ENCODE measurements around the gene WASF2. TPM values are rescaled to one million over a fixed set of nuclear protein-coding genes. Genes with fewer than 3 reads are reported as not detected.

The WASF2 gene
- total and polyA plus RNA-seq, 2 of the 4 experiments (the other 2 are of a cell fraction): 7.9 to 45.4 TPM

GRCh38 chr1:27481994-27482620 lies 7.9 kb downstream of the WASF2 start:
- no peak overlapping the region for H4K91ac ChIP-seq (ENCODE audit: insufficient read depth, low read depth, low read length)
- CTCF ChIA-PET: interaction anchor here (1.6 to 1.8 kb wide), 2 partner anchors 66 to 87 kb away, joined by 4 to 6 read pairs; no protein-coding TSS in a partner anchor
- no CpG with 5 or more reads among the region's 2 CpGs for WGBS, 2 experiments (ENCODE audit: extremely low coverage in 2 of 2, insufficient read length in 1 of 2)
- no peak overlapping the region for H2BK20ac ChIP-seq (ENCODE audit: low read depth, low read length)
- H4K8ac ChIP-seq (ENCODE audit: low read depth in 2 of 2, low read length in 2 of 2): no peak overlapping the region
- H2AK9ac ChIP-seq (replicated peaks; ENCODE audit: low read depth, low read length, poor library complexity): no peak overlapping the region
- H2AFZ ChIP-seq (replicated peaks; ENCODE audit: low read length, poor library complexity): no peak overlapping the region
- H2BK5ac ChIP-seq (ENCODE audit: low read depth, low read length, poor library complexity, severe bottlenecking): peak overlapping the region; percentile 66
- intact Hi-C loops (cut with micrococcal nuclease) (no loop called here), in situ Hi-C loops (cut with MboI; ENCODE audit: low sequenced_read_pairs) (no loop called here), dilution Hi-C loops (cut with HindIII; ENCODE audit: low sequenced_read_pairs, unreplicated experiment) (no loop called here)
- DNase-seq (no peak), ATAC-seq (ENCODE audit: low read depth) (no peak)
- no peak overlapping the region for H3K4me2 ChIP-seq (ENCODE audit: low read depth, low read length)
- H3K56ac ChIP-seq (ENCODE audit: extremely low read depth, insufficient read depth, low read length): peak overlapping the region; percentile 10; the same call in 1 of the 2 replicates
- TF ChIP-seq, protein P1, sequence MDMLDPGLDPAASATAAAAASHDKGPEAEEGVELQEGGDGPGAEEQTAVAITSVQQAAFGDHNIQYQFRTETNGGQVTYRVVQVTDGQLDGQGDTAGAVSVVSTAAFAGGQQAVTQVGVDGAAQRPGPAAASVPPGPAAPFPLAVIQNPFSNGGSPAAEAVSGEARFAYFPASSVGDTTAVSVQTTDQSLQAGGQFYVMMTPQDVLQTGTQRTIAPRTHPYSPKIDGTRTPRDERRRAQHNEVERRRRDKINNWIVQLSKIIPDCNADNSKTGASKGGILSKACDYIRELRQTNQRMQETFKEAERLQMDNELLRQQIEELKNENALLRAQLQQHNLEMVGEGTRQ (IDR thresholded peaks at IDR 0.05; ENCODE audit: low read depth, low read length): no peak
- TF ChIP-seq FOS (IDR thresholded peaks at IDR 0.05; ENCODE audit: low read depth, low read length): no peak
- TF ChIP-seq MAFK (IDR thresholded peaks at IDR 0.05; ENCODE audit: low read depth, low read length): no peak
- TF ChIP-seq RFX5 (IDR thresholded peaks at IDR 0.05; ENCODE audit: low read depth, low read length): no peak
- no peak for TF ChIP-seq NFE2L2 (IDR thresholded peaks at IDR 0.05; ENCODE audit: low read depth, low read length)
- TF ChIP-seq CEBPB (IDR thresholded peaks at IDR 0.05; ENCODE audit: low read depth, low read length): no peak
- no peak for TF ChIP-seq RAD21 (IDR thresholded peaks at IDR 0.05; ENCODE audit: low read length)
- no peak for TF ChIP-seq SMC3 (IDR thresholded peaks at IDR 0.05; ENCODE audit: low read depth, low read length)
- TF ChIP-seq, protein P2, sequence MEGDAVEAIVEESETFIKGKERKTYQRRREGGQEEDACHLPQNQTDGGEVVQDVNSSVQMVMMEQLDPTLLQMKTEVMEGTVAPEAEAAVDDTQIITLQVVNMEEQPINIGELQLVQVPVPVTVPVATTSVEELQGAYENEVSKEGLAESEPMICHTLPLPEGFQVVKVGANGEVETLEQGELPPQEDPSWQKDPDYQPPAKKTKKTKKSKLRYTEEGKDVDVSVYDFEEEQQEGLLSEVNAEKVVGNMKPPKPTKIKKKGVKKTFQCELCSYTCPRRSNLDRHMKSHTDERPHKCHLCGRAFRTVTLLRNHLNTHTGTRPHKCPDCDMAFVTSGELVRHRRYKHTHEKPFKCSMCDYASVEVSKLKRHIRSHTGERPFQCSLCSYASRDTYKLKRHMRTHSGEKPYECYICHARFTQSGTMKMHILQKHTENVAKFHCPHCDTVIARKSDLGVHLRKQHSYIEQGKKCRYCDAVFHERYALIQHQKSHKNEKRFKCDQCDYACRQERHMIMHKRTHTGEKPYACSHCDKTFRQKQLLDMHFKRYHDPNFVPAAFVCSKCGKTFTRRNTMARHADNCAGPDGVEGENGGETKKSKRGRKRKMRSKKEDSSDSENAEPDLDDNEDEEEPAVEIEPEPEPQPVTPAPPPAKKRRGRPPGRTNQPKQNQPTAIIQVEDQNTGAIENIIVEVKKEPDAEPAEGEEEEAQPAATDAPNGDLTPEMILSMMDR (conservative IDR thresholded peaks at IDR 0.05; ENCODE audit: low read depth, low read length): no peak
- no peak for TF ChIP-seq RCOR1 (IDR thresholded peaks at IDR 0.05; ENCODE audit: insufficient replicate concordance, low read length)
- no peak for TF ChIP-seq BHLHE40 (IDR thresholded peaks at IDR 0.05; ENCODE audit: low read depth, low read length)
- TF ChIP-seq, protein P3, sequence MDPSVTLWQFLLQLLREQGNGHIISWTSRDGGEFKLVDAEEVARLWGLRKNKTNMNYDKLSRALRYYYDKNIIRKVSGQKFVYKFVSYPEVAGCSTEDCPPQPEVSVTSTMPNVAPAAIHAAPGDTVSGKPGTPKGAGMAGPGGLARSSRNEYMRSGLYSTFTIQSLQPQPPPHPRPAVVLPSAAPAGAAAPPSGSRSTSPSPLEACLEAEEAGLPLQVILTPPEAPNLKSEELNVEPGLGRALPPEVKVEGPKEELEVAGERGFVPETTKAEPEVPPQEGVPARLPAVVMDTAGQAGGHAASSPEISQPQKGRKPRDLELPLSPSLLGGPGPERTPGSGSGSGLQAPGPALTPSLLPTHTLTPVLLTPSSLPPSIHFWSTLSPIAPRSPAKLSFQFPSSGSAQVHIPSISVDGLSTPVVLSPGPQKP (IDR thresholded peaks at IDR 0.05; ENCODE audit: borderline replicate concordance, low read depth, low read length): no peak
- no peak for TF ChIP-seq MAZ (IDR thresholded peaks at IDR 0.05; ENCODE audit: borderline replicate concordance, low read depth, low read length)
- TF ChIP-seq POLR2A (IDR thresholded peaks at IDR 0.05; ENCODE audit: low read depth, low read length): no peak
- no peak for TF ChIP-seq MXI1 (IDR thresholded peaks at IDR 0.05; ENCODE audit: borderline replicate concordance, low read depth, low read length)
- TF ChIP-seq CHD1 (IDR thresholded peaks at IDR 0.05; ENCODE audit: low read depth, low read length): no peak
- H3K4ac ChIP-seq (ENCODE audit: low read depth, low read length): no peak overlapping the region
- H2BK15ac ChIP-seq (ENCODE audit: low read depth, low read length): no peak overlapping the region
- no peak overlapping the region for H3K9ac ChIP-seq (ENCODE audit: low read depth, low read length)
- H3K27ac ChIP-seq (ENCODE audit: insufficient read depth, low read length): no peak overlapping the region
- peaks cover 10% of the 10 kb centered on the region for H3K9me1 ChIP-seq (ENCODE audit: insufficient read depth, low read length)
- H3K18ac ChIP-seq (ENCODE audit: low read depth, low read length): no peak overlapping the region; the same call in 1 of the 2 replicates
- no peak overlapping the region for H2AK5ac ChIP-seq (ENCODE audit: low read depth, low read length)
- no peak overlapping the region for H3K4me3 ChIP-seq (ENCODE audit: insufficient read depth, low read depth, low read length)
- H3K23ac ChIP-seq (ENCODE audit: low read depth, low read length): no peak overlapping the region
- H3K4me1 ChIP-seq (ENCODE audit: control insufficient read depth, insufficient read depth, low read length): no peaks in the 10 kb centered on the region
- H3K36me3 ChIP-seq (ENCODE audit: control insufficient read depth, insufficient read depth, low read length): no peaks in the 10 kb centered on the region
- H3K27me3 ChIP-seq (ENCODE audit: control insufficient read depth, insufficient read depth, low read length): no peaks in the 10 kb centered on the region
- no TSS peak for BruUV-seq (replicated peaks)
- H4K20me1 ChIP-seq (ENCODE audit: insufficient read depth, low read length): peaks cover 57% of the 10 kb centered on the region
- H2BK120ac ChIP-seq (ENCODE audit: low read depth, low read length): no peak overlapping the region
- H3K79me1 ChIP-seq (ENCODE audit: low read depth in 1 of 2, low read length in 2 of 2): peaks cover 11 to 38% of the 10 kb centered on the region in 2 experiments; a peak in 3 of 4 replicates
- H3K14ac ChIP-seq (replicated peaks; ENCODE audit: low read depth, low read length): no peak overlapping the region; the same call in 1 of the 2 replicates
- no peaks in the 10 kb centered on the region for H3K9me3 ChIP-seq (ENCODE audit: control insufficient read depth, insufficient read depth, low read length)
- no peak overlapping the region for H4K5ac ChIP-seq (ENCODE audit: low read depth, low read length)
- POLR2A ChIA-PET (ENCODE audit: unreplicated experiment): no interaction called here
